Measurements from ENCODE around the gene RNASEH2C. TPM values are rescaled to one million over a fixed set of nuclear protein-coding genes. Genes with fewer than 3 reads are reported as not detected.
"Not testable (repeated sequence)": the region's sequence is repeated elsewhere in the genome, so short reads cannot be mapped to it uniquely, and the experiment has no call there.

Gene RNASEH2C
- polyA plus RNA-seq, 1 of the 3 experiments (the other 2 are of a cell fraction): 43.9 TPM

DNA sequence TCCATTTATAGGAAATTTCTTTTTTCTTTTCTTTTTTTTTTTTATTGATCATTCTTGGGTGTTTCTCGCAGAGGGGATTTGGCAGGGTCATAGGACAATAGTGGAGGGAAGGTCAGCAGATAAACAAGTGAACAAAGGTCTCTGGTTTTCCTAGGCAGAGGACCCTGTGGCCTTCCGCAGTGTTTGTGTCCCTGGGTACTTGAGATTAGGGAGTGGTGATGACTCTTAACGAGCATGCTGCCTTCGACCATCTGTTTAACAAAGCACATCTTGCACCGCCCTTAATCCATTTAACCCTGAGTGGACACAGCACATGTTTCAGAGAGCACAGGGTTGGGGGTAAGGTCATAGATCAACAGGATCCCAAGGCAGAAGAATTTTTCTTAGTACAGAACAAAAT, 41.6 kb upstream of the RNASEH2C start:
- DNase-seq; H3K9ac ChIP-seq; H3K79me2 ChIP-seq (ENCODE audit: insufficient read depth); H3K9me3 ChIP-seq; H2AFZ ChIP-seq (ENCODE audit: low read depth); H3F3A ChIP-seq (replicated peaks; ENCODE audit: insufficient read depth); H4K20me1 ChIP-seq (ENCODE audit: insufficient read depth); H3K27ac ChIP-seq (ENCODE audit: low read depth in 2 of 2, low read length in 1 of 2); H3K4me3 ChIP-seq (ENCODE audit: low read depth in 2 of 2, low read length in 1 of 2); POLR2A ChIA-PET; H3K4me2 ChIP-seq; H3K9me2 ChIP-seq; H3K36me3 ChIP-seq (replicated peaks in 1 of 2; ENCODE audit: control insufficient read depth in 1 of 2, insufficient read depth in 2 of 2, low read length in 1 of 2); H3K27me3 ChIP-seq (ENCODE audit: insufficient read depth); H3K4me1 ChIP-seq (ENCODE audit: control insufficient read depth in 1 of 2, insufficient read depth in 2 of 2, low read depth in 1 of 2, low read length in 1 of 2): not testable (repeated sequence)
- CTCF ChIA-PET: interaction anchor here (1.1 to 2.7 kb wide), 3 partner anchors 18 to 56 kb away, joined by 3 to 11 read pairs (median 10); no protein-coding TSS in a partner anchor
- 46% methylated on average over 5 of the region's 5 CpGs for WGBS (ENCODE audit: low lambda C conversion rate)

DNA sequence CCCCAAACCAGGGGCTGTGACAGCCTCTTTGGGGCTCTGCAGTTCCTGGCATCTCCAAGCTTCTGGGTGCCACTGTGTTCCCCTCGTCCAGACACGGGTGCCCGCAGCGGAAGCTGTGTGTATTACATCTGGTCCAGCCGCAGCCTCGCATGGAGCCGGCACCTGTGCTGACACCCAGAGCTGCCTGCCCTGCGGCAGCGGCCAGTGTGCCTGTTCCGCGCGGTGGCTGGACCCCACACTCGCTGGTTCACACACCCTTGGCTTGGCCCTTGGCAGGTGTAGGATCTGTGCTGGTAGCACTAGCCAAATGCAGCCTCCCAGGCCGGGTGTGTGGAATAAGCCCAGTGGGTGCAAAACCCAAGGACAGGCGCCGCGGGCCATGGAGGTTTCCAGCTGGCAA, 24.5 kb upstream of the RNASEH2C start:
- Histone ChIP-seq H3K9me3 (no peaks in the 10 kb centered on the region), H2AFZ (ENCODE audit: low read depth) (no peak overlapping the region), H3K27ac (ENCODE audit: low read depth in 2 of 2, low read length in 1 of 2) (no peak overlapping the region), H3K4me1 (ENCODE audit: control insufficient read depth in 1 of 2, insufficient read depth in 2 of 2, low read depth in 1 of 2, low read length in 1 of 2) (peaks cover 0 to 10% of the 10 kb centered on the region in 2 experiments; a peak in 1 of 4 replicates), H3K27me3 (ENCODE audit: insufficient read depth) (peaks cover 10% of the 10 kb centered on the region; the same call in 1 of the 2 replicates), H3K36me3 (replicated peaks in 1 of 2; ENCODE audit: control insufficient read depth in 1 of 2, insufficient read depth in 2 of 2, low read length in 1 of 2) (no peaks in the 10 kb centered on the region), H3K79me2 (ENCODE audit: insufficient read depth) (no peaks in the 10 kb centered on the region), H3K9ac (no peak overlapping the region), H3K4me3 (ENCODE audit: low read depth in 2 of 2, low read length in 1 of 2) (no peak overlapping the region; a peak in 1 of 4 replicates), H3K9me2 (no peaks in the 10 kb centered on the region), H4K20me1 (ENCODE audit: insufficient read depth) (no peaks in the 10 kb centered on the region), H3K4me2 (no peak overlapping the region), H3F3A (replicated peaks; ENCODE audit: insufficient read depth) (no peaks in the 10 kb centered on the region)
- peak; percentile 71 for DNase-seq
- ChIA-PET CTCF (interaction anchor here (0.6 to 4.1 kb wide), 44 partner anchors 9 to 232 kb away, joined by 3 to 59 read pairs (median 5); partner anchors contain the start of genes AP5B1, CFL1, FIBP and KAT5), POLR2A (interaction anchor here (1.1 to 1.3 kb wide), 3 partner anchors 25 to 108 kb away, joined by 4 to 10 read pairs (median 5); partner anchors contain the start of gene KAT5)
- 26% methylated on average over 4 of the region's 17 CpGs for WGBS (ENCODE audit: low lambda C conversion rate)
- TF ChIP-seq SIN3A (IDR thresholded peaks at IDR 0.05; ENCODE audit: borderline replicate concordance, low read depth, low read length): no peak
- no peak for TF ChIP-seq ELF1 (IDR thresholded peaks at IDR 0.05)
- TF ChIP-seq, protein P1, sequence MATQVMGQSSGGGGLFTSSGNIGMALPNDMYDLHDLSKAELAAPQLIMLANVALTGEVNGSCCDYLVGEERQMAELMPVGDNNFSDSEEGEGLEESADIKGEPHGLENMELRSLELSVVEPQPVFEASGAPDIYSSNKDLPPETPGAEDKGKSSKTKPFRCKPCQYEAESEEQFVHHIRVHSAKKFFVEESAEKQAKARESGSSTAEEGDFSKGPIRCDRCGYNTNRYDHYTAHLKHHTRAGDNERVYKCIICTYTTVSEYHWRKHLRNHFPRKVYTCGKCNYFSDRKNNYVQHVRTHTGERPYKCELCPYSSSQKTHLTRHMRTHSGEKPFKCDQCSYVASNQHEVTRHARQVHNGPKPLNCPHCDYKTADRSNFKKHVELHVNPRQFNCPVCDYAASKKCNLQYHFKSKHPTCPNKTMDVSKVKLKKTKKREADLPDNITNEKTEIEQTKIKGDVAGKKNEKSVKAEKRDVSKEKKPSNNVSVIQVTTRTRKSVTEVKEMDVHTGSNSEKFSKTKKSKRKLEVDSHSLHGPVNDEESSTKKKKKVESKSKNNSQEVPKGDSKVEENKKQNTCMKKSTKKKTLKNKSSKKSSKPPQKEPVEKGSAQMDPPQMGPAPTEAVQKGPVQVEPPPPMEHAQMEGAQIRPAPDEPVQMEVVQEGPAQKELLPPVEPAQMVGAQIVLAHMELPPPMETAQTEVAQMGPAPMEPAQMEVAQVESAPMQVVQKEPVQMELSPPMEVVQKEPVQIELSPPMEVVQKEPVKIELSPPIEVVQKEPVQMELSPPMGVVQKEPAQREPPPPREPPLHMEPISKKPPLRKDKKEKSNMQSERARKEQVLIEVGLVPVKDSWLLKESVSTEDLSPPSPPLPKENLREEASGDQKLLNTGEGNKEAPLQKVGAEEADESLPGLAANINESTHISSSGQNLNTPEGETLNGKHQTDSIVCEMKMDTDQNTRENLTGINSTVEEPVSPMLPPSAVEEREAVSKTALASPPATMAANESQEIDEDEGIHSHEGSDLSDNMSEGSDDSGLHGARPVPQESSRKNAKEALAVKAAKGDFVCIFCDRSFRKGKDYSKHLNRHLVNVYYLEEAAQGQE (IDR thresholded peaks at IDR 0.05; ENCODE audit: low read depth, low read length): no peak
- TF ChIP-seq RAD21 (IDR thresholded peaks at IDR 0.05; ENCODE audit: low read length): peak; percentile 14; the same call in 1 of the 2 replicates
- TF ChIP-seq EP300 (IDR thresholded peaks at IDR 0.05; ENCODE audit: borderline replicate concordance in 1 of 2, low read depth in 1 of 2, low read length in 1 of 2): no peak

DNA sequence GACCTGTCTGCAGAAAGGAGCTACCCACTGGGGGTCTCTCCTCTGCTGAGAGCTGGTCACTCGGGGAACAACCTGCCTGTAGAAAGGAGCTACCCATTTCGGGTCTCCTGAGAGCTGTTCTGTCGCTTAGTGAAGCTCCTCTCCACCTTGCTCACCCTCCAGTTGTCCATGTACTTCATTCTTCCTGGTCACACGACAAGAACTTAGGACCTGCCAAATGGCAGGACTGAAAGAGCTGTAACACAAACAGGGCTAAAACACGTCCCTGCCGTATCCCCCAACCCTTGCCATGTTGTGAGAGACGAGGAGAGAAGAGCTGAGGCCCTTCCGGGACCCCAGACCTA, 24.1 kb upstream of the RNASEH2C start:
- ChIA-PET POLR2A (interaction anchor here (1.1 to 1.3 kb wide), 3 partner anchors 25 to 108 kb away, joined by 4 to 10 read pairs (median 5); partner anchors contain the start of gene KAT5), CTCF (interaction anchor here (0.6 to 4.1 kb wide), 44 partner anchors 9 to 232 kb away, joined by 3 to 59 read pairs (median 5); partner anchors contain the start of genes AP5B1, CFL1, FIBP and KAT5)
- TF ChIP-seq, protein P1 (IDR thresholded peaks at IDR 0.05; ENCODE audit: low read depth, low read length): no peak
- TF ChIP-seq EZH2phosphoT487 (IDR thresholded peaks at IDR 0.05; ENCODE audit: borderline replicate concordance, low read depth) (no peak), RFX5 (IDR thresholded peaks at IDR 0.05; ENCODE audit: low read length) (no peak), MEF2A (IDR thresholded peaks at IDR 0.05; ENCODE audit: borderline replicate concordance, low read depth) (no peak), EP300 (IDR thresholded peaks at IDR 0.05; ENCODE audit: borderline replicate concordance in 1 of 2, low read depth in 1 of 2, low read length in 1 of 2) (no peak), GABPA (IDR thresholded peaks at IDR 0.05; ENCODE audit: low read depth) (no peak), ELF1 (IDR thresholded peaks at IDR 0.05) (no peak), YY1 (IDR thresholded peaks at IDR 0.05; ENCODE audit: low read depth) (no peak)
- TF ChIP-seq, protein P2, sequence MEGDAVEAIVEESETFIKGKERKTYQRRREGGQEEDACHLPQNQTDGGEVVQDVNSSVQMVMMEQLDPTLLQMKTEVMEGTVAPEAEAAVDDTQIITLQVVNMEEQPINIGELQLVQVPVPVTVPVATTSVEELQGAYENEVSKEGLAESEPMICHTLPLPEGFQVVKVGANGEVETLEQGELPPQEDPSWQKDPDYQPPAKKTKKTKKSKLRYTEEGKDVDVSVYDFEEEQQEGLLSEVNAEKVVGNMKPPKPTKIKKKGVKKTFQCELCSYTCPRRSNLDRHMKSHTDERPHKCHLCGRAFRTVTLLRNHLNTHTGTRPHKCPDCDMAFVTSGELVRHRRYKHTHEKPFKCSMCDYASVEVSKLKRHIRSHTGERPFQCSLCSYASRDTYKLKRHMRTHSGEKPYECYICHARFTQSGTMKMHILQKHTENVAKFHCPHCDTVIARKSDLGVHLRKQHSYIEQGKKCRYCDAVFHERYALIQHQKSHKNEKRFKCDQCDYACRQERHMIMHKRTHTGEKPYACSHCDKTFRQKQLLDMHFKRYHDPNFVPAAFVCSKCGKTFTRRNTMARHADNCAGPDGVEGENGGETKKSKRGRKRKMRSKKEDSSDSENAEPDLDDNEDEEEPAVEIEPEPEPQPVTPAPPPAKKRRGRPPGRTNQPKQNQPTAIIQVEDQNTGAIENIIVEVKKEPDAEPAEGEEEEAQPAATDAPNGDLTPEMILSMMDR (IDR thresholded peaks at IDR 0.05): no peak

More for the DNA sequence above, 24.1 kb upstream of the RNASEH2C start:
- H3K9me3 ChIP-seq: no peaks in the 10 kb centered on the region
- H2AFZ ChIP-seq (ENCODE audit: low read depth): no peak overlapping the region
- no peak for DNase-seq
- no peaks in the 10 kb centered on the region for H3K9me2 ChIP-seq
- no peaks in the 10 kb centered on the region for H3K79me2 ChIP-seq (ENCODE audit: insufficient read depth)
- no peak overlapping the region for H3K27ac ChIP-seq (ENCODE audit: low read depth in 2 of 2, low read length in 1 of 2)
- 24% methylated on average over 8 of the region's 8 CpGs for WGBS (ENCODE audit: low lambda C conversion rate)
- peaks cover 0 to 10% of the 10 kb centered on the region in 2 experiments; a peak in 1 of 4 replicates for H3K4me1 ChIP-seq (ENCODE audit: control insufficient read depth in 1 of 2, insufficient read depth in 2 of 2, low read depth in 1 of 2, low read length in 1 of 2)
- no peak overlapping the region for H3K9ac ChIP-seq
- peaks cover 10% of the 10 kb centered on the region; the same call in 1 of the 2 replicates for H3K27me3 ChIP-seq (ENCODE audit: insufficient read depth)
- no peak overlapping the region for H3K4me2 ChIP-seq
- no peaks in the 10 kb centered on the region for H3F3A ChIP-seq (replicated peaks; ENCODE audit: insufficient read depth)
- no peaks in the 10 kb centered on the region for H3K36me3 ChIP-seq (replicated peaks in 1 of 2; ENCODE audit: control insufficient read depth in 1 of 2, insufficient read depth in 2 of 2, low read length in 1 of 2)
- no peaks in the 10 kb centered on the region for H4K20me1 ChIP-seq (ENCODE audit: insufficient read depth)
- H3K4me3 ChIP-seq (ENCODE audit: low read depth in 2 of 2, low read length in 1 of 2): no peak overlapping the region; a peak in 1 of 4 replicates
